ENCODE data around the gene NBL1. TPM values are rescaled to one million over a fixed set of nuclear protein-coding genes. Genes with fewer than 3 reads are reported as not detected.

The NBL1 gene
- total RNA-seq, 1 donor from 2014 or later = 55.0 TPM

DNA sequence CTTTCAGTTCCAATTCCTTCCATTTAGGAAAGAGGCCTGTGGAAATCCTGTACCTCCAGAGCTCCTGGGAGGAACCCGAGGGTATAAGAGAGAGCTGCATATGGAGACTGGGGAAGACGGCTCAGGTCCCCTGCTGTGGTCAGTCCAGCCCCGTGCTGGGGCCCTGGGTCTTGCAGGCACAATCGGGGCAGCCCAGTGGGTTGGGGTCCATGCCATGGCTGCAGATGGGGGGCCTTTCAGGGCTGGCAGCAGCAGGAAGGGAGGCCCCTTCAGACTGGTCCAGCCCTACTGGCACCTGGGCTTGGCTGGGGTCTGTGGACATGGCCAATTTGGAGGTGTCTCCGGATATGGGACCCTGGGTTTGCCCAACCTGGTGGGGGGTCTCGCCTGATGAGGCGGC is 38.8 kb downstream of the NBL1 start:
- DNase-seq (ENCODE audit: missing footprints) = peak; percentile 58
- ATAC-seq = no peak
- intact Hi-C loops (cut with DNase I) = no loop called here

DNA sequence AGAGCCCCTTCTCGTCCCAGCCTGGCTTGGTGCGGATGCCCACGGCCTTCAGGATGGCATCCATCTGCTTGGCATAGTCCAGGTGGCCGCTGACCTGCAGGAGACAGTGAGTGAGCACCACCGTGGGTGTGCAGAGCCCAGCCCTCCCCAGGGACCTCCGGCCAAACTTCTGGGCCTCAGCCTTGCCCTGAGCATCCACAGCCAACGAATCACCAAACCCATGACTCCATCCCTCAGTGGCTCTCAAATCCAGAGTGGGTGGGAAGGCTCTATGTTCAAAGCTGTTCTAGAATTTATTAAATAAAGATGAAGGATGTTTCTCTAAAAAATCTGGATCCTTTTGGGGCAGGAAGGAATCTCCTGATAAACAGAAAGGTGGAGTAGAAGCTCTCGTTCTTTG is 39.2 kb downstream of the NBL1 start:
- DNase-seq (ENCODE audit: missing footprints) (no peak), ATAC-seq (no peak)
- intact Hi-C loops (cut with DNase I) = no loop called here

DNA sequence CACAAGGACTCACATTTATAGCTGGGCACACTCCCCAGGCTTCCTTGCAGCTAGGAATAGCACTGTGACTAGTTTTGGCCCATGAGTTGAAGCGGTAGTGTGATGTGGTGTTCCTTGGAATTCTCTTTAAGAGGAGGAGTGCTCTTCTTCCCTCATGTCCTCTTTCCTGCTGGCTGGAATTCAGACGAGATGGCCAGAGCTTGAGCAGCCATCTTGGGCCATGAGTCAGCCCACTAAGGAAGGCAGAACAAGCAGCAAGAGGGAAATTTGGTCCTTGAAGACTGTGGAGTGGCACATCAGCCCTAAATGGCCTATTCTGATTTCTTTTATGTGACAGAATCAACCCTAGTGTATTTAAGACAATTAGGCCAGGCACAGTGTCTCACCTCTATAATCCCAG is 40.6 kb downstream of the NBL1 start:
- DNase-seq (ENCODE audit: missing footprints) = no peak
- ATAC-seq = no peak
- intact Hi-C loops (cut with DNase I) = no loop called here

DNA sequence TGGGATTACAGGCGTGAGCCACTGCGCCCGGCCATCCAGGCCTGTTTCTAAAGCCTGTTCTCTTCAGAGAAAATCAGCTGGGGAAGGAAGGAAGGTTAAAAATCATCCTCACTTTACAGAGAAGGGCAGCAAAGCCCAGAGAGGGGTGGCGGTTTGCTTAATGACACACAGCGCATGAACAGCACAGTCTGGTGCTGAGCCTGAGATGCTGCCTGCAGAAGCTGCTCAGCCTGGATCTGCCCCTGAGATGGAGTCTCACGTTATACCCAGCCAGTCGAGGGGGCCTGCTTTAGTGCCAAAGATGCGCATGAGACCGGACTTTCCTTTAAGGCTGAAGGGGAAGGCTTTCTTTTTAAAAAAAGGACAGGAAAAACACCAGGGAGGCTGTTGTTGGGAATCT is 41.9 kb downstream of the NBL1 start:
- DNase-seq (ENCODE audit: missing footprints) (peak; percentile 27), ATAC-seq (no peak)
- intact Hi-C loops (cut with DNase I) = no loop called here

DNA sequence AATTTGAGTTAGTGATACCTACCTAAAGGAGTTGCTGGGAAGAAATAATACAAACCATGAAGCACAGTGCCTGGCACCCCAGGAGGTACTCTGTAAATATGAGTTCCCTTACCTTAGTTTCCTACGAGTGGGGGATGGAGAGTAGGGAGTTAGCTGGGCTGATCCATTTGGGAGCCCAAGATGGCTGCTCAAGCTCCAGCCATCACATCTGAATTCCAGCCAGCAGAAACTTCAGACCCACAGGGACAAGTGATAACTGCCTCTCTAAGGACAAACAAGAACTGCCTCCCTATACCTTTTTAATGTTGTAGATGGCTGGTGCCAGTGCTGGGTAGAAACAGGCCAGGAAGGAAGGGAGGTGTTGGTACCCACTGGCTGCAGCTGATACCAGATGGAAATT is 43.3 kb downstream of the NBL1 start:
- intact Hi-C loops (cut with DNase I) = no loop called here
- DNase-seq (ENCODE audit: missing footprints) (no peak), ATAC-seq (no peak)

DNA sequence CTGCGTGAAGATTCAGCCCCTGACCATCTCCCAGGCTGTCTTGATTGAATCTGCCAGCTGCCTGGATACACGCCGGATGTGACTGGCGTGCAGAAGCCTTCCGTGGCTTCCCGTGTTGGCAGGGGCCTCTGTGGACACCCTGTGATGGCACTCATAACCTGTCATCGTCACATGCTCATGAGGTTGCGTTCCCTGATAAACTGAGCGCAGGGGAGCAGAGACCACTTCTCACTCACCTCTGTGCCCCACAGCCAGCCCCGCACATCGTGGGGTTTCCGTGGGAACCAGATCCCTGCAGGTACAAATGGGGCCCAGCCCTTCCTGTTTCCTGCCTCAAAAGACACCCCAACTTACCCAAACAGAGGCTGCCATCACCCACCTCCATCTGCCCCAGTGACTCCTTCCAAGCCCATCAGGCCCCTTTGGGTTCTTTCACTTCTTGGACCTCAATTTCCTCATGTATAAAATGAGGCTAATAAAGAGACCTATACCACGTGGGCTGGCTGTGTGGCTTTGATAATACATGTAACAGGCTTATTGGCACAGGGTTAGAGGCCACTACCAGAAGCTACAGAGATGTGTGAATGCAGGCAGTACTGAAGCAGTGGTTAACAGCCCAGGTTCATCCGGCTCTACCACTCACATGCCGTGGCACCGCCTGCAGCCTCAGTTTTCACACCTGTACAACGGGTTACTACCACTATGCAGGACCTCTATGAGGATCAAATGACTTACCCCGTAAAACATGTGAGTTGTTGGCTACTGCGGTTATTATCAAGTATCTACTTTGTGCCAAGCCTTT is 44.1 kb downstream of the NBL1 start:
- ATAC-seq (no peak), DNase-seq (ENCODE audit: missing footprints) (peak; percentile 45)
- intact Hi-C loops (cut with DNase I) = no loop called here

DNA sequence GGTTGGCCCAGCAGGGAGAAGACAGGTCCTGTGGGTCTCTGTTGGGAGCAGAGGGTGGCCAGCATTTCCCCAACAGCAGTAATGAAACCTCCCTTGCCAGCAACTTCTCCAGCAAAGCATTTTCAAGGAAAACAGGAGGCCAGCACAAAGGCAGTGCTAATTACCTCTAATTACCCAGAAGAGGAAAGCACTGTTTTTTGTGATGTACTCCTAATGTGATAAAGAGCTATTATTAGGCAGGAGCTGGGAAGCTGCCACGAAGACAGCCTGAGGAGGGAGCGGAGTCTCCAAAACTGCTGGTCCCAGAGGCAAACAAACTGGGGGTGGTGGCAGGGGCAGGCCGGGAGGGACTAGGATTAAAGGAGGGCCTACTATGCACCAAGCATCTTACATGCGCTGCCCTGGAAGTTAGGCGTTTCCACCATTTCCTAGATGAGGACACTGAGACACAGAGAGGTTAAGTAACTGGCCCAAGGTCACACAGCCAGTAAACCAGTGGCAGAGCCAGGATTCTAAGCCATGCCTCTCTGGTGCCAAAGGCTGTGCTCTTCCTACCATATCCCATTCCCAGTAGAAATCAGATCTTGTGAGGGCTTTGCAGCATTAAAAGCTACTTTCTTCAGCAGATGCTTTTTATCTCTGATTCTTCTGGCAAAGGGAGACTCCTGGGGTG is 45.1 kb downstream of the NBL1 start:
- intact Hi-C loops (cut with DNase I) = no loop called here
- DNase-seq (ENCODE audit: missing footprints) (peak; percentile 42), ATAC-seq (no peak)

DNA sequence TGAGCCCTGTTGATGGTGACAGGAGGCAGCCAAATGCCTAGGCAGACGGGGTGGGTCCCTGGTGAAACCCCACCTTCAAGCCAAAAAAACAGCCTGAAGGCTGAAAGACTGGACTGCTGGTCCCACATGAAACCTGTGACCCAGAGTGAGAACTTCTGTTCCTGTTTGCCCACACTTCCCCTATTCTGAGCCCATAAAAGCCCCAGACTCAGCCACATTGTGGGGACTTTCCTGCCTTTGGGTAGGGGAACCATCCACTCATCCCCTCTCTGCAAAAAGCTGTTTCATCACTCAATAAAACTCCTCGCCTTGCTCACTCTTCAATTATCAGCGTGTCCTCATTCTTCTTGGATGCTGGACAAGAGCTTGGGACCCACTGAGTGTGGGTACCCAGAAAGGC is 45.7 kb downstream of the NBL1 start:
- no peak for DNase-seq (ENCODE audit: missing footprints)
- intact Hi-C loops (cut with DNase I) = no loop called here
- no peak for ATAC-seq

DNA sequence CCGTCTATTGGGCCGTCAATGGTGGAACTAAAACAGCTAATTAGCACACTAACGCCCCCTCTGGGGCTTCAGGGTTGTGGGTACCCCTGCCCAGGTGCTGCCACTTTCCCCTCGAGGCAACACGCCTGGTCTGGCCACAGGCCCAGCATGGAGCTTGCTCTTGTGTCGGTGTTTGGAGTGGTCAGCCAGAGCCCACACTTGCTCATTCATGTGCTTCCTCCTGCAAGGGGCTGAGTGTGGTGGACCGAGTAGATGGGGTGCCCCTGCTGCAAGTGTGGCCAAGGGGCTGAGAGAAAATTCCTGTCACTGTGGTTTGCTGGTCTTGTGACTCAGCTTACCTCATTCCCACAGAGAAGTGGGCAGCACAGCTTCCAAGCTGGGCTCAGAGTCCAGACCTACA is 46.2 kb downstream of the NBL1 start:
- no peak for ATAC-seq
- intact Hi-C loops (cut with DNase I) = no loop called here
- peak; percentile 50 for DNase-seq (ENCODE audit: missing footprints)

DNA sequence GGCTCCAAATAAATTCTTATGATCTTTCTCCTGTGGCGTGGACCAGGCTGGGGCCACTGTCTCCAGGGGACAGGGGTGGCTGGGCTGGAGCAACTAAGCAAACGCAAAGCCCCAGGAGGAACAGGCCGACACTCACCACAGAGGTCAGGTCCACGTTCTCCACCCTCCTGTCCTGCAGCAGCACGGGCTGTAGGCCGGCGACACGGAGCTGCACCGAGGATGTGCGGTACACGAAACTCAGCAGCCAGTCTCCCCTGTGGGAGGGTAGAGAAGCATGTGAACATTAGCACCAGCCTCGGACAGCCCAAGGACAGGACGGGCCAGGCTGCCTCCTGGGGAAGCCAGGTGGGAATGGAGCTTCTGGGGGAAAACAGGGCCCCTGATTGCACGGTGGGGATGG is 50.2 kb downstream of the NBL1 start:
- peak; percentile 42 for DNase-seq (ENCODE audit: missing footprints)
- intact Hi-C loops (cut with DNase I) = no loop called here
- ATAC-seq = no peak

DNA sequence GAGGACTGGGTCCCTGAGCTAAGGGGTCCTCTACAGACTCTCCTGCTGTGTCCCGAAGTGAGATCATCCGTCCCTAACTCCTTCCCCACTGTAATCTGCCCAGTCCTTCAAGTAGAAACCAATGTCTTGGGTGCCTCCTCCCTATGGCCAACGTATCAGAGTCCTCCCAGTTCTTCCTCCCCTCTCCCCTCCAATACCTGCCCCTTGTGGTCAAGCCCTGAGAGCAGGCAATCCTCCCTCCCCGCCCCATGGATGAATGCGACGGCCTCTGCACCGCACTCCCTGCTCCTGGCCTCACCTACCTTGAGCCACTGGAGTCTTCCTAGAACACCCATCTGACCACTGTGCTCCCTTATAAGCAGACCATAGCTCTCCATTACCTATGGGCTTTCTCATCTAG is 51.7 kb downstream of the NBL1 start:
- DNase-seq (ENCODE audit: missing footprints) (no peak), ATAC-seq (no peak)
- intact Hi-C loops (cut with DNase I) = no loop called here

DNA sequence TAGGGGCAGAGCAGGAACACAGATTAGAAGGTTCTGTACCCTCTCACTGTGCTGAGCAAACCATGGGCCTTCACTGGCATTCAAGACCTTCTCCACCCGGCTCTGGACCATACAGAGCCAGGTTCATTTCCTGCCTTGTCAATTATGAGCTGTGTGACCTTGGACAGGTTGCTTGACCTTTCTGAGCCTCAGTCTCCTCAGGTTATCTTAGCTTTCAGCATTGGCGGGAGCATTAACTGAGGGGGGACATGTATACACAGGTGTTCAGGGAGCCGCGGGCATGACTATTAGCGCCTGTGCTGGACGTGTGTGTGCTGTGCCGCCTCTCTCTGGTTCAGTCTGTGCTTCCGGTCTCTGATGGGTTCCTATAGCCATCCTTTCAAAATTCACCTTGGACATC is 52.7 kb downstream of the NBL1 start:
- ATAC-seq = no peak
- DNase-seq (ENCODE audit: missing footprints) = no peak
- intact Hi-C loops (cut with DNase I) = no loop called here

DNA sequence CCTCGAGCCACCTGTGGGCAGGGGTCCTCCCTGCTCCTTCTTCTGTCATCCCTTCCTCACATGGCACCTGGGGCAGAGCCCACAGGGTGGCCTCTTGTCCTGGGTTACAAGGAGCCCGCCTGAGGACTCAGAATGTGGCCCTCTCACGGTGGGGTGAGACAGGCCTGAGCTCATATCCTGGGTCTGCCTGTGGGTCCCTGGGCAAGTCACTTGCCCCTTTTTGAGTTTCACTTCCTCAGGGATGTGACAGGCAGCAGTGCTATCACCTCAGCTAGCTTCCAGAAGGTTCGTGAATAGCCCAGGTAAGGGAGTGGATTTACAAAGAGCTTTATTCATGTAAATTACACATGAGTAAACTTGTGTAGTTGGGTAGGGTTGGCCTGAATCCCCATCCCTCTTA is 54.1 kb downstream of the NBL1 start:
- intact Hi-C loops (cut with DNase I) = no loop called here
- no peak for DNase-seq (ENCODE audit: missing footprints)
- no peak for ATAC-seq

DNA sequence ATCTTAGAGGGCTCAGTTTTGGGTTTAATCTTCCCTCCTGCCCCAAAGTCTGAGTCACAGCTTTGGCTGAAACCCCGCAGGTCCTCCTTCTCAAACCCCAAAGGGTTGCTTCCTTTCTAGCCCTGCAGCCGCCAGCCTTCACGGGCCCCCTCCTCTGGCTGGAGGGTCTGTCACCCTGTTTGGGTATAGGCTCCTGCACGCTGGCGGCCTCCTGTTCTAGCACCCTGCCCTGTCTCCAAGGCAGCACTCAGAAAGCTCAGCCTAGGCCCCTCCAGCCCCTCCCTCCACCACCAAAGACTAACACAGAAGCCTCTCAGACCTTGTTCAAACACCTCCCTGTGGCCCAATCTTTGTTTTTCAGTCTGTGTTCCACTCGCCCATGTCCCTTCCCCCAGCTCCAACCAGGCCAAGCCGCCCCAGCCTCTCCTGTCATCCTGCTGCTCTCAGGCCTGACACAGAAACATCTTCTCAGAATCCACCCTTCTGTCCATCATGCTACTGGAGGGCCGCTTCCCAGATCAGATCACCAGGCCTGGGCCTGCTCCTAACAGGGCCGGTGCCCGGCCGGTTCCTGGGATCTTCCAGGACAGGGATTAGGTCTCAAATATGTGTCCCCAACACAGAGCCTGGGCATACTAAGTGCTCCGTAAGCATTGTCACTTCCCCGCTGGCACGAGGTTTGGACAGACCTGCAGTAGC is 56.1 kb downstream of the NBL1 start:
- peak; percentile 69 for DNase-seq (ENCODE audit: missing footprints)
- no peak for ATAC-seq
- intact Hi-C loops (cut with DNase I) = no loop called here

DNA sequence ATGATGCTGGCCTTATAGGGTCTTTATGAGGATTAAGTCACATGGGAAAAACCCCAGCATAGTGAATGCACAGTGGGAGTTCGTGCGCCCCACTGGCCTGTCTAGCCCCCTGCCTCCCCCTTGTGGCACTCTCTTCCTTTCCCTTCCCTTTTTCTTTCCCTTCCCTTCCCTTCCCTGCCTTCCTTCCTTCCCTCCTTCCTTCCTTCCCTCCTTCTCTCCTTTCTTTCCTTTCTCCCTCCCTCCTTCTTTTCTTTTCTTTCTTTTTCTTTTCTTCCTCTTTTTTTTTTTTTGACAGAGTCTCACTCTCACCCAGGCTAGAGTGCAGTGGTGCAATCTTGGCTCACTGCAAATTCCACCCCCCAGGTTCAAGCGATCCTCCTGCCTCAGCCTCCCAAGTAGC is 59.2 kb downstream of the NBL1 start:
- intact Hi-C loops (cut with DNase I) = no loop called here
- no peak for DNase-seq (ENCODE audit: missing footprints)

DNA sequence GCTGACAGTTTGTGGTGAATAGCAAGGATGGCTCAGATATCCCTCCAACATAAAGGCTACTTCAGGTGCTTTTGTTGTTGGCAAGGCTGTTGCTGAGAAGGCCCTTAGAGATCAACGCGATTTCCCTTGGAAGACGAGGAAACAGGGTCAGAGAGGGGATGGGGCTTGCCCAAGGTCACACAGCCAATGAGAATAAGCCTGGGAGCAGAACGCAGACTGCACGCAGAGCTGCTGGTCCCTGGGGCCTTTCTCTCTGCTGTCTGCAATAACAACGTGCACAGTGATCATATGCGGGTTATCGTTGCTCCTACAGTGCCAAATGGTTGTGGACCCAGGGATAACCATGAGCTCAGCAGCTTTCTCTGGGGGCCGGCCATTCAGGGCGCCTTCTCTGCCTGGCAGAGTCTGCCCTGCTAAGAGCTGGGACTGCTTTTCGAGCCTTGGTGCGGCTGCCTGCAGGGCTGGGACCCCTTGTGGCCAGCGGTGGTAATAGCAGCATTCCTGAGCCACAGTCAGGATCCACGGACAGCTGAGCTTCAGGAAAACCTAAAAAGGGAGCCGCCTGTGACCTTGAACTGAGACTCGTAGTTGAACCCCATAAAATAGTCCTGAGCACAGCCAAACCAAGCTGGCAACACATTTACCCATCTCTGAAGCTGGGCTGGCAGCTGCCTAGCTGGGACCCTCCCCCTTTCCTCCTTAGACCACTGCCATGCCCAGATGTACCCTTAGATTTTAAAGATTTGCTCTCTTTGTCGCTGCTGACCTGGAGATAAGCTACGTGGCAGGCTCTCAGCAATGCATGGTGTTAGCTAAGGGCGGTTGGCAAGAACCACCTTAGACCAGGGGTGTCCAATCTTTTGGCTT is 60.4 kb downstream of the NBL1 start:
- peak; percentile 86 for ATAC-seq
- DNase-seq (ENCODE audit: missing footprints) = peak; percentile 73
- intact Hi-C loops (cut with DNase I) = loop anchor here (1.0 kb wide), 1 partner anchor 43 kb away; no protein-coding TSS in a partner anchor

More for the DNA sequence above, 59.2 kb downstream of the NBL1 start:
- ATAC-seq = no peak

DNA sequence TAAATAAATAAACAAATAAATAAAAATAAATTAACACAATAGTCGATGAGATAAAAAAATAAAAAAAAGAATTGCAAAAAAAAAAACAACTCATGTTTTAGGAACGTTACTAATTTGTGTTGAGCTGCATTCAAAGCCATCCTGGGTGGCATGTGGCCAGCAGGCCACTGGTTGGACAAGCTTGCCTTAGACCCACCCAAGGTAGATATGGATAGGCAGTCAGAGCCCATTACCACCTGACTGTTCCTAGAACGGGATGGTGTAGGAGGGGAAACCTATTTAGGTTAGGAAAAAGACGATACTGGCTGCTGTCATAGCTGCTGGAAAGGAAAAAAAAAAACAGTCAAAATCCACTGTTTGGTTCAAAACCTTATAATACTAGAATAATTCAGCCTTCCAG is 61.4 kb downstream of the NBL1 start:
- DNase-seq (ENCODE audit: missing footprints) = no peak
- ATAC-seq = no peak
- intact Hi-C loops (cut with DNase I) = no loop called here

DNA sequence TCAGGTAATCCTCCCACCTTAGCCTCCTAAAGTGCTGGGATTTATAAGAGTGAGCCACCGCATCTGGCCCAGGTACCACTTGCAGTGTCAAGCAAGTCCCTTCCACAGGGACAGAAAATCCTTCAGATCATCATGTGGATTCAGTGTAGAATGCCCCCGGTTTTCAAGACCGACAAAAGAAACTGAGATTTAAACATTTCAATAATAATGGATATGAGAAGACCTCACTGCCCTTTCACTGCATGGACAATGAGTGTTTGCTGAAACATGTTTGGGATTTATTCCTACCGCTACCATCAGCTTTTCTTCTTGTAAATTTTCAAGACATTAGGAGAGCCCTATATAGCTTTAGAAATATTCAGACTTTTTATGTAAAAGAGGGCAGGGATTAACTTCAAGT is 62.0 kb downstream of the NBL1 start:
- no peak for DNase-seq (ENCODE audit: missing footprints)
- intact Hi-C loops (cut with DNase I) = no loop called here
- ATAC-seq = no peak
